T-helper 1 cell (primary cell): ENCODE data around the gene ZBTB49.

ENCODE experiments used
- DNase-seq, 5 donors: peaks; one replicate each; pipeline ENCODE4 v3.0.0-alpha.2; 2012 to 2020

The ZBTB49 gene

DNA sequence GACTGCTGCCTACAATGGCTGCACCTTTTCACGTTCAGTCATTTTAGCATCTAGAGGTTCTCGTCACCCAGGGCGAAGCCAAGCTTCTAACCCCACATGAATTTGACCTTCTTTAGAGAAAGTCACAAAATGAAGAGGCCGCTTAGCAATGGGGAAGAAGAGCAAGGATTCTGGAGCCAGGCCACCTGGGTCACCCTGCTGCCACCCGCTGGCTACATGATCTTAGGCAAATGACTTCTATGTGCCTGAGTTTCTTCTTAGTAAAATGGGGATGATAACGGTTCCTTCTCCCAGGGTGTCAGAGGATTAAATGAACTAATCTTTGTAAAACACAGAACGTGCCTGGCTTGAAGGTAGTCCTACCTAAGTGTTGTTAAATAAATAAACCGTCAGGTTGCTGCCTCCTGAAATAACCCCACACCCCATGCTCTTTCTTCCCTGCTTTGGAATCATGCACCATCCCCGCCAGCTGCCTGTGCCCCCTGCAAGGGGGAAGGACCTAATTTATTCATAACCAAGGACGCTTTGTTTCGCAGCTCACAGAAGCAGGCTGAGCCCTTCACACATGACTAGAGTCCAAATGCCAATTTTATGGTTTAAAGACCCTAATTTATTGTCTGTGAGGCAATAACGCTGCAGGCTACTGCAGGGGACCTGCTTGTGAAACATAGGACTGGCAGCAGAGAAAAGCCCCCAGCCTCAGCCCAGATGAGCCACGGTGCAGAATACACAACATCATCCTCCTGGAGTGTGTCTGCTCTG is 68.2 kb downstream of the ZBTB49 start:
- no peak for DNase-seq

DNA sequence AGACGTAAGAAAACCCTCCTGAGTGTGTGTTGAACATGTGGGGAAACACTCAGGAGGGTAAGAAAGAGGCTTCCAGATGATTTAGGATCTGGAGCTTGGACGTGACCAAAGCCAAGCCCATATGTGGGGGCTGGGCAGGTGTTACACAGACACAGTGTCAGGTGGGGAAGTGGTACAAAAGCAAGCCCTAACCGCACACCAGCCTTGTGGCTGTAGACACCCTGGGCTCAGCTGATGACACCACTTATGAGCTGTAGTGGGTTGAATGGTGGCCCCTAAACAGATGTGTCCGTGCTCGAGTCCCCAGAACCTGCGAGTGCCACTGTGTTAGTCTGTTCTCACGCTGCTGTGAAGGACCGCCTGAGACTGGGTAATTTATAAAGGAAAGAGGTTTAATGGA is 71.8 kb downstream of the ZBTB49 start:
- no peak for DNase-seq

GRCh38 chr4:4362991-4363697 is 73.1 kb downstream of the ZBTB49 start:
- no peak for DNase-seq

DNA sequence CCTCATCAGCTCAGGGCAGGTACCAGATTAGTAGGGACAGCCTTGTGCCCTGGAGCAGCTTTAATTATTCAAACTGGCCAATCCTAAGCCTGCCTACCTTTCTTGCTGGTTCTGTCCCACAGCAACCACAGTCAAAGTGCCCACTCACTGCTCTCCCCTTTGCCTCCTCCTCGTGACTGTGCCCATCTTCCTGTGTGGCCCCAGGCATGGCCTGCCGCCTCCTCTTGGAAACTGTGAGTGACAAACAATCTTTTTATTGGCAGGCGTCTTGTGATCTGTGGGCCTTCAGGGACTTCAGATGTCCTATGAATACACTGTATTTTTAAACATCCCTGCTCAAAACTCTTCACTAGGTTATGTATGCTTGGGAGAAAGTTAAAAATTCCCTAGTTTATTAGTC is 74.0 kb downstream of the ZBTB49 start:
- no peak for DNase-seq

GRCh38 chr4:4364486-4365208 is 74.6 kb downstream of the ZBTB49 start:
- DNase-seq, result no peak

DNA sequence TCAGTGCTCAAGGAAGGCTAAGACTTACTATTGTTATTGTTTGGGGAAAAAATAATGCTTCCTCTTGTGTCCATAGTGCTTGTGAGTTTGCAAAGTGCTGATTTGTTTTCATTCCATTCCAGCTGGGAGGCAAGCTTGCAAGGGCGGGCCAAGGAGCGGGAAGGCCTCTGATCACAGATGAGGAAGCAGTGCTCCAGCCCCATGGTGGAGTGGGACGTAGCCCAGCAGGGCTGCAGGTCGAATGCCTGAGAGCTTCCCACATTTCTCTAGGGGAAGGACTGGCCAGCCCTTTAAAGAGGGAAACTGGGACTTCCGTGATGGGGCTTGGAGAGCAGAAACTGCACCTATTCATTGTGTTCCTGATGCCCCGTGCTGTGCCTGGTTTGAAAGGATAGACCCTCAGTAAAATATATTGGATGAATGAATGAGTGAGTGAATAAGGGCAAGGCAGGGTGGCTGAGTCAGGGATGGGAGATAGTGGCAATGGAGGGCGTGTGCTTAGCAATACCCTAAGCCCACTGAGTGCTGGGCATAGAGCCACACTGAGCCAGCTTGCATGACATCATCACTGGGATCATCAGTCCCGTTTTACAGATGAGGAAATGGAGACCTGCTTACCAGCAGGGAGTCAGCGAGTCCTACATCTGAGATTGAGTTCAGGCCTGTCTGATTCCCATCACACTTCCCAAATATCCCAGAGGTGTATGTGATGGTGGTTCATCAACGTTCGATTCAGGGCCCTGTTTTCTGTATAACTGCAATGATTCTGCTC is 78.9 kb downstream of the ZBTB49 start:
- no peak for DNase-seq
